OCI-LY1 (cell line): ENCODE results near the gene UBAP2L.

ENCODE experiments used
- EZH2 ChIP-seq: fragments of 200-600 bp; sonication (generic), shearing (Covaris generic); IDR thresholded peaks from 2 replicates; pipeline ENCODE4 v1.8.0; 2017; ENCODE audit warnings: borderline replicate concordance, mixed run types, mild to moderate bottlenecking, antibody characterized with exemption, low read length, moderate library complexity, mixed read lengths
- TF ChIP-seq, protein P1 (sequence below): fragments of 200-600 bp; sonication (generic), shearing (Covaris generic); IDR thresholded peaks from 2 replicates; pipeline ENCODE4 v1.5.1; 2017; ENCODE audit warnings: mild to moderate bottlenecking, antibody characterized with exemption, low read length, moderate library complexity, mixed read lengths

GRCh38 chr1:154207262-154207661 is 13.5 kb upstream of the UBAP2L start:
- TF ChIP-seq, protein P1, sequence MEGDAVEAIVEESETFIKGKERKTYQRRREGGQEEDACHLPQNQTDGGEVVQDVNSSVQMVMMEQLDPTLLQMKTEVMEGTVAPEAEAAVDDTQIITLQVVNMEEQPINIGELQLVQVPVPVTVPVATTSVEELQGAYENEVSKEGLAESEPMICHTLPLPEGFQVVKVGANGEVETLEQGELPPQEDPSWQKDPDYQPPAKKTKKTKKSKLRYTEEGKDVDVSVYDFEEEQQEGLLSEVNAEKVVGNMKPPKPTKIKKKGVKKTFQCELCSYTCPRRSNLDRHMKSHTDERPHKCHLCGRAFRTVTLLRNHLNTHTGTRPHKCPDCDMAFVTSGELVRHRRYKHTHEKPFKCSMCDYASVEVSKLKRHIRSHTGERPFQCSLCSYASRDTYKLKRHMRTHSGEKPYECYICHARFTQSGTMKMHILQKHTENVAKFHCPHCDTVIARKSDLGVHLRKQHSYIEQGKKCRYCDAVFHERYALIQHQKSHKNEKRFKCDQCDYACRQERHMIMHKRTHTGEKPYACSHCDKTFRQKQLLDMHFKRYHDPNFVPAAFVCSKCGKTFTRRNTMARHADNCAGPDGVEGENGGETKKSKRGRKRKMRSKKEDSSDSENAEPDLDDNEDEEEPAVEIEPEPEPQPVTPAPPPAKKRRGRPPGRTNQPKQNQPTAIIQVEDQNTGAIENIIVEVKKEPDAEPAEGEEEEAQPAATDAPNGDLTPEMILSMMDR: no peak
- TF ChIP-seq EZH2: no peak
